Esophagus squamous epithelium (tissue), 5 donors: ENCODE data around the gene SSH2. TPM values are rescaled to one million over a fixed set of nuclear protein-coding genes. Genes with fewer than 3 reads are reported as not detected.

Source experiments
- DNase-seq: peaks from one replicate; lab custom pipeline; 2025; lab: John Stamatoyannopoulos, UW
- H3K27ac ChIP-seq, 4 donors: fragments of 200-600 bp; sonication (generic); one replicate each; pipeline ENCODE4 v1.5.1; 2016 to 2019; ENCODE audit warnings: mild to moderate bottlenecking in 1 of 4
- H3K27me3 ChIP-seq, 4 donors: fragments of 200-600 bp; sonication (generic); 1 replicate in 3 of 4; 2 replicates in 1 of 4; pipeline versions ENCODE4 v1.5.1 to v1.6.0; 2017 to 2021; ENCODE audit warnings: antibody characterized with exemption in 1 of 4
- H3K36me3 ChIP-seq, 3 donors: fragments of 200-600 bp; sonication (generic); one replicate each; pipeline ENCODE4 v1.5.1; 2016 to 2019
- H3K4me1 ChIP-seq, 3 donors: fragments of 200-600 bp; sonication (generic); one replicate each; pipeline ENCODE4 v1.5.1; 2017 to 2019
- H3K4me3 ChIP-seq, 4 donors: fragments of 200-600 bp; sonication (generic); 1 replicate in 3 of 4; 2 replicates in 1 of 4; pipeline ENCODE4 v1.5.1; 2016 to 2019; ENCODE audit warnings: mild to moderate bottlenecking in 2 of 4, moderate library complexity in 1 of 4
- H3K9me3 ChIP-seq, 3 donors: fragments of 200-600 bp; sonication (generic); one replicate each; pipeline ENCODE4 v1.5.1; 2016 to 2019
- CTCF ChIP-seq, 6 experiments: fragments of 450-650 bp in 4 of 6; fragments of 200-600 bp in 2 of 6; sonication (generic) in 2 of 6; IDR thresholded peaks; one replicate each; pipeline ENCODE4 v1.5.1; 2016 to 2019; ENCODE audit warnings: antibody characterized with exemption in 6 of 6, mild to moderate bottlenecking in 4 of 6, moderate library complexity in 4 of 6
- POLR2A ChIP-seq, 4 donors: fragments of 450-650 bp; IDR thresholded peaks; one replicate each; pipeline ENCODE4 v1.6.1; 2017; ENCODE audit warnings: antibody characterized with exemption in 4 of 4, mild to moderate bottlenecking in 4 of 4, moderate library complexity in 3 of 4
- WGBS, 2 donors: methylation state at CpG; one replicate each; pipeline ENCODE4 v1.1.5; 2018; 5-methylcytosine and 5-hydroxymethylcytosine counted together
- intact Hi-C: fragments of 100-400 bp; cut with DNase I; formaldehyde crosslinking; loops from one replicate; pipeline ENCODE4 v1.15.0; 2022
- total RNA-seq, 4 donors: library from RNA; depleted of rRNA; stranded (reverse); fragments of >200 nt; gene quantifications; one replicate each; pipeline ENCODE4 v1.1.0, GENCODE V29; 2016
- donor health status: DM: yes; HTN: yes; CAD: no.

Gene SSH2
- total RNA-seq, 4 donors from 2014 or later = 9.4 to 29.4 (median 13.2) TPM

GRCh38 chr17:29742210-29742513, 187.9 kb downstream of the SSH2 start:
- Histone ChIP-seq H3K27me3 (no peaks in the 10 kb centered on the region), H3K9me3 (no peaks in the 10 kb centered on the region), H3K27ac (no peak overlapping the region), H3K36me3 (no peaks in the 10 kb centered on the region), H3K4me3 (no peak overlapping the region), H3K4me1 (peaks cover 7 to 31% (median 8%) of the 10 kb centered on the region in 3 donors)
- WGBS, 2 donors = 73 to 77% methylated on average over 3 of the region's 3 CpGs
- intact Hi-C loops = no loop called here
- TF ChIP-seq POLR2A (IDR thresholded peaks at IDR 0.05) (no peak), CTCF (IDR thresholded peaks at IDR 0.05) (no peak)
- DNase-seq = no peak

GRCh38 chr17:29740017-29740416, 190.0 kb downstream of the SSH2 start:
- Histone ChIP-seq H3K27me3 (no peaks in the 10 kb centered on the region), H3K4me1 (peaks cover 7 to 29% (median 8%) of the 10 kb centered on the region in 3 donors), H3K27ac (no peak overlapping the region), H3K9me3 (no peaks in the 10 kb centered on the region), H3K4me3 (no peak overlapping the region), H3K36me3 (no peaks in the 10 kb centered on the region)
- WGBS, 2 donors = 81 to 87% methylated on average over 1 to 4 of the region's 4 CpGs
- TF ChIP-seq CTCF (IDR thresholded peaks at IDR 0.05) (no peak), POLR2A (IDR thresholded peaks at IDR 0.05) (no peak)
- intact Hi-C loops = no loop called here
- no peak for DNase-seq

GRCh38 chr17:29734640-29735039, 195.4 kb downstream of the SSH2 start:
- no peak for TF ChIP-seq POLR2A (IDR thresholded peaks at IDR 0.05)
- TF ChIP-seq CTCF (IDR thresholded peaks at IDR 0.05) = no peak
- no peak for DNase-seq
- Histone ChIP-seq H3K4me3 (no peak overlapping the region), H3K4me1 (peaks cover 8 to 36% (median 10%) of the 10 kb centered on the region in 3 donors), H3K27ac (no peak overlapping the region), H3K36me3 (no peaks in the 10 kb centered on the region), H3K9me3 (no peaks in the 10 kb centered on the region), H3K27me3 (no peaks in the 10 kb centered on the region)
- intact Hi-C loops = no loop called here

GRCh38 chr17:29733166-29733565, 196.9 kb downstream of the SSH2 start:
- no peak for TF ChIP-seq POLR2A (IDR thresholded peaks at IDR 0.05)
- TF ChIP-seq CTCF (IDR thresholded peaks at IDR 0.05) = no peak
- no peak for DNase-seq
- WGBS, 2 donors = 58 to 70% methylated on average over 2 of the region's 2 CpGs

GRCh38 chr17:29732613-29733012, 197.4 kb downstream of the SSH2 start:
- H3K27me3 ChIP-seq = no peaks in the 10 kb centered on the region
- H3K4me1 ChIP-seq = peaks cover 8 to 35% (median 10%) of the 10 kb centered on the region in 3 donors
- intact Hi-C loops = no loop called here
- 65 to 77% methylated on average over 5 of the region's 5 CpGs for WGBS, 2 donors
- H3K36me3 ChIP-seq = no peaks in the 10 kb centered on the region
- H3K9me3 ChIP-seq = no peaks in the 10 kb centered on the region
- no peak for TF ChIP-seq POLR2A (IDR thresholded peaks at IDR 0.05)
- TF ChIP-seq CTCF (IDR thresholded peaks at IDR 0.05) = no peak
- H3K4me3 ChIP-seq = no peak overlapping the region
- no peak for DNase-seq
- H3K27ac ChIP-seq = peak overlapping the region in 2 of 4 donors; percentile 7 to 46

More at GRCh38 chr17:29733166-29733565, 196.9 kb downstream of the SSH2 start:
- H3K27ac ChIP-seq = peak overlapping the region in 2 of 4 donors; percentile 7 to 46
- H3K4me1 ChIP-seq = peaks cover 8 to 35% (median 10%) of the 10 kb centered on the region in 3 donors
- H3K9me3 ChIP-seq = no peaks in the 10 kb centered on the region
- H3K4me3 ChIP-seq = no peak overlapping the region
- no peaks in the 10 kb centered on the region for H3K27me3 ChIP-seq
- no peaks in the 10 kb centered on the region for H3K36me3 ChIP-seq
- intact Hi-C loops = no loop called here
